ENCODE results near the gene NPAS4.
"Not testable (repeated sequence)": the region's sequence is repeated elsewhere in the genome, so short reads cannot be mapped to it uniquely, and the experiment has no call there.

Gene NPAS4

DNA sequence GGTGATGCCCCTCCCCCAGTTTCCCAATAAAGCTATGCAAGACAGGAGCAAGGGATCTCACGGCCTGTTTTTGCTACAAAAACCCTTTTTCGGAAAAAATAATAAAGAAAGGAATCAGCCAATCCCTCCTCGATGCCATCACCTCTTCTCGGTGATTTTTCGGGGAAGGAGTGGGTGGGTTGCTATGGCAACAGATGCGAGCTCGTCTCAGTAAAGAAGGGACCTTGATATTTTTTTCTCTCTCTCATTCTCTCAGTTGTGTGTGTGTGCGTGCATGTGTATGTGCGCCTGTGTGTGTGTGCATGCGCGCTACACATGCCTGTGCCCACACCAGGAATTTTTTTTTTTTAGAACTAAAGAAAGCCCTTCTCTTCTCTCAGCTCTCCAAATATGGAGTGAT, 3.8 kb upstream of the NPAS4 start:
- DNase-seq (ENCODE audit: low read depth in 4 of 4, low spot score in 1 of 4), result peak in 1 of 4 experiments; percentile 27

DNA sequence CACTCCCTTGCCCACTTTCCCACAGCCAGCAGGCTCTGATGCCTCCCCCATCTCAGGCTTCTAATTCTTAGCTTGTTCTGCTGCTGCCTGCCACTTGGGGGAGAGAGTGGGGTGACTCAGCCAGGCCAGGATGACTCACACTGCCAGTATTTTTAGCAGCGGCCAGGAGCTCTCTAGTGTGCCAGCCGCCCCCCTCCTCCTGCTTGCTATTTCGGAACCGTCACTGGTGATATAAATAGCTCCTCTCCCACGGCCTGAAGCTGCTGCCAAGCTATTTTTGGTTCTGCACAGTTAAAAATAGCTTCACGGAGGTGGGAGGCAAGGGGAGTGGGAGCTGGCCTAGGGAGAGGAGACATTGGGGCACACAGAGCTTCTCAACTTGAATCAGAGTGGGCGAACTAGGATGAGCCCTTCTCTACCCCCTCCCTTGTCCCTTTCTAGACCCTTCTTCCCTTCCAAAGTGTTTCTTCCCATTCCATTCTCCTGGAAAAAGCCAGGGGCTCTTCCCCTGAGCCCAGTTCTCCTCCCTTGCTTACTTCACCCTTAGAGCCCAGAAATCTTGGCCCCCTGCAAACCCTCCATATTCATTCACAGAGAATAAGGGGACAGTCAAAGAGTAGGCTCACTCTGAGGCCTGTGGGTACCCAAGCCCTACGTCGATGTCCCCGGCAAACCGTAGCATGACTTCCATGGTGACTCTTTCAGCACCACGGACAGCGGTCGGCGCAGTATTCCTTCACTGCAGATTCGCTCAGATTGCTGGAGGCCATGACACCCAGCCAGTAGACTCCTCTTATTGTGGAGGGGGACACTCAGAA, 2.5 kb upstream of the NPAS4 start:
- DNase-seq (ENCODE audit: low read depth in 4 of 4, low spot score in 1 of 4), result peak; percentile 33 to 70 (median 52)

DNA sequence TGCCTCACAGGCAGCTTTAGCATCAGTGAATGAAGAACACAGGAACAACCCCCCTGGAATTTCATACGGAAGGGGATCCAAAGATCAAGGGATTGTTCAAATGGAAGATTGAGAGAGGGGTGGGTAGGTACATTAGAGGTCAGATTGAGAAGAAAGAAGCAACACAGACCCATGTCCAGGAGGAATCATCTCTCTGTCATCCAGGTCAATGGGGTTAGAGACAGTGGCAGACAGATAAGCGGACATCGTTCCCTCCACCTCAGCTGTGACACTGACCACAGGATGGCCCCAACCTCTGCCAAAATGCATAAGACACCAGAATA, 1.9 kb upstream of the NPAS4 start:
- DNase-seq (ENCODE audit: low read depth in 4 of 4, low spot score in 1 of 4), result no peak

DNA sequence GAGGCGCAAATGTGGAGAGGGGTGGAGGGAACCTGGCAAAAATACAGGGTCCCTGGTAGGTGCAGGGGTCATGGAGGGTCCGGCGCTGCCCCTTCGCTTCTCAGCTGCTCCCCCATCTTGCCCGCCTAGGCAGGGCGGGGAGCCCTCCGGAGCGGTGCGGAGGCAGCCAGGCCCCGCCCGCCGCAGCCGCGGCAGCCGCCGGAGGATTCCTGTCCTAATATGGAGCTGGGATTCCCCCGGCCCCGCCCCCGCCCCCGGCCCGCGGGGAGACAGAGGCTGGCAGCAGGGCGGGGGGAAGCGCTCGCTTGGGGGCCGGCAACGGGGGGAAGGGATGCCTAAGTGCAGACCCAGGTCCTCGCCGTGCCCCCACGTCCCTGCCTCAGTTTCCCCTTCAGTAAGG, 1.0 kb upstream of the NPAS4 start:
- no peak for DNase-seq (ENCODE audit: low read depth in 4 of 4, low spot score in 1 of 4)

DNA sequence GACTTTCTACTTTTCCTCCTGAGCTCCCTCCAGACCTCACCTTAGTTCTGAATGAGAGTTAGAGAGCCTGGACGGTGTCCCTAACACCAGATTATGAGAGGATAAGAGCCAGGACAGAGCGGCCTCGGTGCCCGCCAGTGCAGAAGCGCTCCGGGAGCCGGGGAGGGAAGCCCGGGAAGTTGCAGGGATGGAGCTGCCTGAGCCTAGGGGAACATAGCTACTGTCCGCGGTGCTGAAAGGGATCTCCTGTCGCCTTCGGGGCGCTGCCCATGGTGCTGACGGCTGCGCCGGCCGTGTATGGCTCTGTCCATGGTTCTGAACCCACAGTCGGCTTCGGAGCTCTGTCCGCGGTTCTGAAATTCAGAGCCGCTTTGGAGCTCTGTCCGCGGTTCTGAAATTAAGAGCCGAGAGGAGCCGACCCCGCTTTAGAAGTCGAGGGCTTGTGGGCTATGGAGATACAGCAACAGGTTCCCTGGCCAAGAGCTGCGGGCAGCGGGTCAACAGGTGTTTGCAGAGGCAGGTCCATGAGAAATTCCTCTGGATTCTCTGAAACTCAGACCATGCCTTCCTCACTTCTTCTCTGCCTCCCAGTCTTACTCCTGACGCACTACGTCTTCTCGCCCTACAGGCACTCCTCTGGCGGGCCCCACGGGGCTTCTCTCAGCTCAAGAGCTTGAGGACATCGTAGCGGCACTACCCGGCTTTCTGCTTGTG, 814 bp downstream of the NPAS4 start:
- DNase-seq (ENCODE audit: low read depth in 4 of 4, low spot score in 1 of 4), result peak; percentile 74 to 82 (median 78)

DNA sequence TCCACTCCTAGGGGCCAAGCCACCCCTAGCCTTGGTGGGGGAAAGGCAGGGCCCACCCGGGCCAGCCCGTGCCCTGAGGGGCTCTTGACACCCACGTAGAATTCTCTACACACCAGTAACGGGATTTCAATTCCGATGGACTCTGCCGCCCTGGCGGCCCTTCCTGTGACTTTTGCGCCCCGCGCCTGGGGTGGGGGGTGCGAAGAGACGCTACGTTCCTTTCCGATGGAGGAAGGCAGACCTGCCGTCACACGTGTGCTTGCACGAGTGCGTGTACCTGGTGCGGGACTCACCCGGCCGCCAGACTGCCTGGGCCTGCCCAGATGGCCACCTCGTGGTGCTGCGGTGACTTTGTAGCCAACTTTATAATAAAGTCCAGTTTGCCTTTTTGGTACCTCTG, 5.5 kb downstream of the NPAS4 start:
- DNase-seq (ENCODE audit: low read depth in 4 of 4, low spot score in 1 of 4), result no peak

DNA sequence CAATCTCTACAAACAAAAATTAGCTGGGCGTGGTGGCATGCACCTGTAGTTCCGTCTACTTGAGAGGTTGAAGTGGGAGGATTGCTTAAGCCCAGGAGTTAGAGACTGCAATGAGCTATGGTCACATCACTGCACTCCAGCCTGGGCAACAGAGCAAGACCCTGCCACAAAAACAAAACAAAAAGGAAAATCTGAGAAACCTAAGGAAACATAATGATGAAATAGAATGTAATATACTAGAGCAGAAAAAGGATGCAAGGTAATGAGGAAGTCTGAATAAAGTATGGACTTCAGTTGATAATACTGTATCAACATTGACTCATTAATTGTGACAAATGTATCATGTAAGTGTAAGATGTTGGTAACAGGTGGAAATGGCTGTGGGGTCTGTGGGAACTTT, 8.1 kb downstream of the NPAS4 start:
- DNase-seq (ENCODE audit: low read depth in 4 of 4, low spot score in 1 of 4), result no peak

DNA sequence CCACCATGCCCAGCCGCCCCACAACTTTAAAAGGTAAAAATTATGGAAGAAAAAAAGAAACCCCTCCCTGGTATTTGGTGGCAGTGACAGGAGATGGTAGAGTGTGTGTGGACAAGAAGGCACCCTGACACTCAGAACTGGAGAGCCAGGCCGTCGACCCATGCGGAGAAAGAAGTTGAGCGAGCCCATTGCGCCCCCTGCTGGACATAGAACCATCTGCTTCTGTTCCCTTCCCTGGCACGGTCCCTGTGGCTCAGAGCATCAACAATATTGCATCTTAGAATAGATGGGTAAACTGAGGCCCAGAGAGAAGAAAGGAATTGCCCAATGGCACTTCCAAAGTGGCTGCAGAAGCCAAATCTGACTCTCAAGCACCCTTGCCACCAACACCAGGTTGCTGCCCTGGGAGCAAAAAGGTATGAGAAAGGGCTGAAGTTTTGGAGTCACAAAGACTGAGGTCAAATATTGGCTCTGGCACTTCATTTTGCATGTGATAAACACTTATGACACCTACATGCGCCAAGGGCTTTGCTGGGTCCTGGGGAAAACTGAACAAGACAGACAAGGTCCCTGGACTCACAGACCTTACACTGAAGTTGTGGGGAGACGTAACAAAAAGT, 9.3 kb downstream of the NPAS4 start:
- DNase-seq (ENCODE audit: low read depth in 4 of 4, low spot score in 1 of 4), result peak; percentile 63 to 70 (median 70)

DNA sequence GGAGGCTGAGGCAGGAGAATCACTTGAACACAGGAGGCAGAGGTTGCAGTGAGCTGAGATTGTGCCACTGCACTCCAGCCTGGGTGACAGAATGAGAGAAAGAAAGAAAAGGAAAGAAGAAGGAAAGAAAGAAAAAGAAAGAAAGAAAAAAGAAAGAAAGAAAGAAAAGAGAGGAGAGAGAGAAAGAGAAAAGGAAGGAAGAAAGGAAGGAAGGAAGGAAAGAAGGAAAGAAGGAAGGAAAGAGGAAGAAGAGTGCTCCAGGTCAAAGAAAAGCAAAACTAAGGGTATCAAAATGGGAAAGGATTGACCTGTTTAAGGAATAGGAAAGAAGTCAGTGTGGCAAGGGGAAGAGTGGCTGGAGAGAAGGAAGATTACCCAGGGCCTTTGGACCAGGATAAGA, 10.5 kb downstream of the NPAS4 start:
- DNase-seq (ENCODE audit: low read depth in 4 of 4, low spot score in 1 of 4), result not testable (repeated sequence)

DNA sequence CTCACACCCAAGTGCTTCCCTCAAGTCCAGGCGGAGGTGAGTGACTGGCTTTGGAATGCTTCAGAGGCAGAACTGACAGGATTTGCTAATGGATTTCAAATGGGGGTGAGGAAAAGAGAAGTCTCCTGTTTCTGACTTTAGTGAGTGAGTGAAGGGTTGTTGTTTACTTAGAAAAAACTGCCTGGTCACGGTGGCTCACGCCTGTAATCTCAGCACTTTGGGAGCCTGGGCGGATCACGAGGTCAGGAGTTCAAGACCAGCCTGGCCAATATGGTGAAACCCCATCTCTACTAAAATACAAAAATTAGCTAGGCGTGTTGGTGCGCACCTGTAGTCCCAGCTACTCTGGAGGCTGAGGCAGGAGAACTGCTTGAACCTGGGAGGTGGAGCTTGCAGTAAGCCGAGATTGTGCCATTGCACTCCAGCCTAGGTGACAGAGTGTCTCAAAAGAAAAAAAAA, 11.1 kb downstream of the NPAS4 start:
- DNase-seq (ENCODE audit: low read depth in 4 of 4, low spot score in 1 of 4), result not testable (repeated sequence)

DNA sequence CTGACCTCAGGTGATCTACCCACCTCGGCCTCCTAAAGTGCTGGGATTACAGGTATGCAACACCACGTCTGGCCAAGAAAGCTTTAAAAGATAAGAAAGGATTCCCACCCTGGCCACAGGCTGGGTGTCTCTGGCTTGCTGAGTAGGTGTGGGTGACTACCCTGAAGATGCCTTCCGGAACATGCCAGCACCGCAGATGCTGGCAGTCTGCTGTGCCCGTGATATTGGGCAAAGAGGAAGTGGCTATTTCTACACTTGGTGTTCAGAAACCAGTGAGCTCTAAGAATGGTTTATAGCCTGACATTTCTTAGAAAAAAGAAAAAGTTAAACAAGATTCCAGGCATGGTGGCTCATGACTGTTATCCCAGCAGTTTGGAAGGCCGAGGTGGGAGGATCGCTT, 11.8 kb downstream of the NPAS4 start:
- DNase-seq (ENCODE audit: low read depth in 4 of 4, low spot score in 1 of 4), result no peak

DNA sequence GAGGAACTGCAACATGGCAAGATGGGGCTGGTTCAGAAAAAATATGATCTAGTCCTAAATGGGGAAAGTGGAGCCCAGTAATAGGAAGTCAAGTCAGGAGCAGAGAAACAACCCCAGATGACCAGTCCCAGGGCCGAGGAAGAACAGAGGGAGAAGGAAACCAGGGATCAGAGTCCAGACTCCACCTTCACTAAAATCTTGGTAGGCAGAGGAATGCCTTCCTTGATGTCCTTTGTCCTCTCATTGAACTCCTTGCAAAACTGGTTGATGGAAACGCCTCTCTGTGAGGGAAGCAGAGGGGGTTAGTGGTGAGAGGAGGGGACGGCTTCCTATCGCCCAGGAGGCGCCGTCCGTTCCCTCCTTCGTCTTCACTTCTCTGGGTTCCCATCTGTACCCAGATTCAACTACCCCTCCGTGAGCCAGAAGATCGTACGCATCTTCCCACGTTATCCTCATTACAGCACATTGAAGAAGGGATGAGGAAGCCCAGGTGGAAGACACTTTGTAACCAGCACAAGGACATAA, 17.2 kb downstream of the NPAS4 start:
- no peak for DNase-seq (ENCODE audit: low read depth in 4 of 4, low spot score in 1 of 4)

DNA sequence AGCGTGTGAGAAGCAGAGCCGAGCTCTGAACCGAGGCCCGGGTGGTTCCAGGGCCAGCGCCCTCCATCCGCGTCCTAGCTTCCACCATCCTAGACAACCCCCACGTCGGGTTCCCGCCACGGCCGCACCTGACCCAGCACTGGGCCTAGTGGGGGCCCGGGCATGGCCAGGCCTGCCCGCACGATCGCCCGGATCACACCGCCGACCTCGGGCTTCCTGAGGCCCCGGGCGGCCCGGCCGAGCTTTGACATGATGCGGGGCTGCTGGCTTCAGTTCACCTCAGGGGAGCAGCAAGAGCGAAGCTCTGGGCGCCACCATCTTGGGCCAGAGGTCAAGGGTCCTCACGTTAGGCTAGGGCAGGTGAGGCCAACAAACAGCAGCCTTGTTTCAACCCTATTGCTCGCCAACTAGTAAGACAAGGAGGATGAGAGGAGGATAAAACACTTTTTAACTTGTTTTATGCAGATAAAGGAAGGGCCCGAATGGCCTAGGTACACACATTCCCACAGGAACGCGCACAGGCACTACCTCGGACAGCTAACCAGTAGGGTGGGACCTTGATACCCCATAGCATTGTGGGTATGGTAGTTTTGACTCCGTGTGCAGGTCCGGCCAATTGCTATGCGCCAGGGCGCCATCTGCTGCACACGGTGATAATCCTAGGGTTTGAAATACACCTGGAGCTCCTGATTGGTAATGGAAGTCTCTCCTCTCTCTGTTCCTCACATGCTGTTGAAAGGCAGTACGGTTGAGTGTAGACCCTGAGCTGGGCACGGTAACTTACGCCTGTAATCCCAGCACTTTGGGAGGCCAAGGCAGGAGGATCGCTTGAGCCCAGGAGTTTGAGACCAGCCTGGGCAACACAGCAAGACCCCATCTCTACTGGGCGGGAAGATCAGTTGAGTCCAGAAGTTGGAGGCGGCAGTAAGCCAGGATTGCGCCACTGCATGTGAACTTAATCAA, 17.9 kb downstream of the NPAS4 start, which contains the start of gene MRPL11:
Gene MRPL11, minus strand, starts transcription at position 345 of the 963 bp plus-strand sequence. Its CDS starts 94 bp downstream, at position 251.
- peak; percentile 66 to 86 (median 77) for DNase-seq (ENCODE audit: low read depth in 4 of 4, low spot score in 1 of 4)

DNA sequence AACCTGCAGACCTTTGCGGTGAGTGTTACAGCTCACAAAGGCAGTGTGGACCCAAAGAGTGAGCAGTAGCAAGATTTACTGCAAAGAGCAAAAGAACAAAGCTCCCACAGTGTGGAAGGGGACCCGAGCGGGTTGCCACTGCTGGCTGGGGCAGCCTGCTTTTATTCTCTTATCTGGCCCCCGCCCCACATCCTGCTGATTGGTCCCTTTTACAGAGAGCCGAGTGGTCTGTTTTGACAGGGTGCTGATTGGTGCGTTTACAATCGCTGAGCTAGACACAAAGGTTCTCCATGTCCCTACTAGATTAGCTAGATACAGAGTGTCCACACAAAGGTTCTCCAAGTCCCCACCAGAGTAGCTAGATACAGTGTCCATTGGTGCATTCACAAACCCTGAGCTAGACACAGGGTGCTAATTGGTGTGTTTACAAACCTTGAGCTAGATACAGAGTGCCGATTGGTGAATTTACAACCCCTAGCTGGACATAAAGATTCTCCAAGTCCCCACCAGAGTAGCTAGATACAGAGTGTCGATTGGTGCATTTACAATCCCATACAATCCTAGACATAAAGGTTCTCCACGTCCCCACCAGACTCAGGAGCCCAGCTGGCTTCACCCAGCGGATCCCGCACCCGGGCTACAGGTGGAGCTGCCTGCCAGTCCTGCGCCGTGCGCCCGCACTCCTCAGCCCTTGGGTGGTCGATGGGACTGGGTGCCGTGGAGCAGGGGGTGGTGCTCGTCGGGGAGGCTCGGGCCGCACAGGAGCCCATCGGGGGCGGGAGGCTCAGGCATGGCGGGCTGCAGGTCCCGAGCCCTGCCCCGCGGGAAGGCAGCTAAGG, 19.5 kb downstream of the NPAS4 start:
- not testable (repeated sequence) for DNase-seq (ENCODE audit: low read depth in 4 of 4, low spot score in 1 of 4)

DNA sequence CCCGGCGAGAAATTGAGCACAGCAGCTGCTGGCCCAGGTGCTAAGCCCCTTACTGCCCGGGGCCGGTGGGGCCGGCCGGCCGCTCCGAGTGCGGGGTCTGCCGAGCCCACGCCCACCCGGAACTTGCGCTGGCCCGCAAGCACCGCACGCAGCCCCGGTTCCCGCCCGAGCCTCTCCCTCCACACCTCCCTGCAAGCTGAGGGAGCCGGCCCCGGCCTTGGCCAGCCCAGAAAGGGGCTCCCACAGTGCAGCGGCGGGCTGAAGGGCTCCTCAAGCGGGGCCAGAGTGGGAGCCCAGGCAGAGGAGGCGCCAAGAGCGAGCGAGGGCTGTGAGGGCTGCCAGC, 20.1 kb downstream of the NPAS4 start:
- not testable (repeated sequence) for DNase-seq (ENCODE audit: low read depth in 4 of 4, low spot score in 1 of 4)

DNA sequence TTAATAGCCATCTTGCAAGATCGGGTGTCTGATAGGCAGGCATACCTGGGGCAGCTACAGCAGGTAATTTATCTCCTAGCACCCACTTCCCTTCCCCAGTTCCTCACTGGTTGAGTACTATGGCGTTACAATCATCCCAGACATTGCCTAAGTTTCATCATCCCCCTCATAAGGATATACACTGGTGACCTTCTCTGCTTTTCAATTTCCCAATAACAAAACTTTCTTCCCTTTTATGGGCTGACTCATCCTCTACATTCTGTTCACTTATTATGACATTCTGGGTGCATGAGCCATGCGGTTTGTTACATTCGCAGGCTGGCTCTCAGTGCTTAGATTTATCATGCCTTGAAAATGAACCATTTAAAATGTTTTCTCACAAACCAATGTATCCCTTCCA, 22.8 kb downstream of the NPAS4 start:
- no peak for DNase-seq (ENCODE audit: low read depth in 4 of 4, low spot score in 1 of 4)

DNA sequence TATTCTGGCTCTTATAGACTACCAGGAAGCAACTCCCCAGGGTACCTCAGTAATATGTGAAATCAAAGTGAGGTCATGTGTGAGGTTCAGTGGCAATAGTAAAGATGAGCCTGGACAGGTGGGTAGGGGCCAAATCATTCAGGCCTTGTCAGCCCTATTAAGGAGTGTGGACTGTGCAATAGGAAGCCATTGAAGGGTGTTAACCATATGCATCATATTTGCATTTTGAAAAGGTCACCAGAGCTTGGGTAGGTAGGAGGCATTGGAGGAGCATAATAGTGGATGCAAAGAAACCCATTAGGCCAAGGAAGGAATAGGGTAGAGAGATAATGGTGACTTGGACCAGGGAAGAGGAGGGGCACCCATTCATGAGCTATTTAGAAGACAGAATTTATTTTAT, 26.2 kb downstream of the NPAS4 start:
- DNase-seq (ENCODE audit: low read depth in 4 of 4, low spot score in 1 of 4), result no peak

DNA sequence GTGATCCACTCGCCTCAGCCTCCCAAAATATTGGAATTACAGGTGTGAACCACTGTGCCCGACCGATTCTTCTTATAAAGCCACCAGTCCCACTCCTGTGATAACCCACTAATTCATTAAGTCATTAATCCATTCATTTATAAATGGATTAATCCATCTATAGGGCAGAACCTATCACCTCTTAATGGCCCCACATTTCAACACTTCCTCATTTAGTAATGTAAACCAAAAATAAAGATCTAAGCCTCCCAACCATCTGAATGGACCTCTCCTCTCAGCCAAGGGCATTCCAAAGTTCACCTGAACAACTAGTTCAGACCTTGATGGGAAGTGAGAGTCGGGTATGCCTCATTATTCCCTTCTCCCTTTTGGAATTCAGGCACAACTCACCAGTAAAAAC, 27.7 kb downstream of the NPAS4 start:
- DNase-seq (ENCODE audit: low read depth in 4 of 4, low spot score in 1 of 4), result no peak

DNA sequence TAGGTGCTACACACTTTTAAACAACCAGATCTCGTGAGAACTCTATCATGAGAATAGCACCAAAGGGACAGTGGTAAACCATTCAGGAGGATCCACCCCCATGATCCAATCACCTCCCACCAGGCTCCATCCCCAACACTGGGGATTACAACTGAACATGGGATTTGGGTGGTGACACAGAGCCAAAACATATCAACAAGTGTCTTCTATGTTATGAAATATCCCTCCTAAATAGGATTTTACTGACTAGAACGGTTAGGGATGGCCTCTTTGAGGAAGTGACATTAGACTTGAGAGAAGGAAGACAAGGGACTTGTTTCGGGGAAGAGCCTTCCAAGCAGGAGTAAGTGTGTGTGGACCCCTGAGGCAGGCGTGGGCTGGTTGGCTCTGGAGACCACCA, 29.7 kb downstream of the NPAS4 start:
- no peak for DNase-seq (ENCODE audit: low read depth in 4 of 4, low spot score in 1 of 4)

DNA sequence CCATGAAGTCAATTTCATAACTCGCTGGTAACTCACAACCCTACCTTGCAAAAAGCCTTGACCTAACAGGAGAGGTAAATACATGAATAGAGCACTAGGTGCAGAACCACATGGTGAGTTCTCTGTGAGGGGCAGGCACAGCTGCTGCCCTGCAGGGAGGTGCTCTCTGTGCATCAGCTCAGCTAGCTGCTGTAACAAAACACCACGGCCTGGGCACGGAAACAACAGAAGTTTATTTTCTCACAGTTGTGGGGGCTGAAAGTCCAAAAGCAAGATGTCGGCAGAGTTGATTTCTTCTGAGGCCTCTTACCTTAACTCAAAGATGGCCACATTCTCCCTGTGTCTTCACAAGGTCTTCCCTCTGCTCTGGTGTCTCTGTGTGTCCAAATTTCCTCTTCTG, 30.8 kb downstream of the NPAS4 start:
- DNase-seq (ENCODE audit: low read depth in 4 of 4, low spot score in 1 of 4), result no peak
